ES-I3 (cell line): Measurements from ENCODE around the gene PMPCB.
A peak's percentile ranks its signal among the peaks of the same experiment; 100 is the strongest.
"Not testable (repeated sequence)": the region's sequence is repeated elsewhere in the genome, so short reads cannot be mapped to it uniquely, and the experiment has no call there.

ENCODE experiments used
- H3K36me3 ChIP-seq: 2 replicates; pipeline ENCODE4 v1.6.1; 2013; ENCODE audit warnings: mild to moderate bottlenecking, low read length, control low read depth, moderate library complexity; ENCODE audit not compliant: insufficient read depth
- H3K4me1 ChIP-seq: 2 replicates; pipeline ENCODE4 v1.6.1; 2013; ENCODE audit warnings: mild to moderate bottlenecking, control low read depth, low read length; ENCODE audit not compliant: insufficient read depth
- H3K9ac ChIP-seq: 2 replicates; pipeline ENCODE4 v1.6.1; 2013; ENCODE audit warnings: low read depth, mild to moderate bottlenecking, low read length, moderate library complexity
- H3K9me3 ChIP-seq: 2 replicates; pipeline ENCODE4 v1.6.1; 2013; ENCODE audit warnings: mild to moderate bottlenecking, low read length, moderate library complexity; ENCODE audit not compliant: control insufficient read depth, insufficient read depth

PMPCB gene

GRCh38 chr7:103296901-103297836 lies at the start of gene PMPCB:
TSS of gene PMPCB (plus strand) at chr7:103297435. CDS start at chr7:103297460, 25 bp downstream.
- H3K4me1 ChIP-seq: peaks cover 5% of the 10 kb centered on the region
- peaks cover 2% of the 10 kb centered on the region for H3K36me3 ChIP-seq
- peak within 1 kb of the TSS; percentile 66 for H3K9ac ChIP-seq
- H3K9me3 ChIP-seq: no peaks in the 10 kb centered on the region

- not testable (repeated sequence) for H3K9ac ChIP-seq, H3K4me1 ChIP-seq, H3K36me3 ChIP-seq, H3K9me3 ChIP-seq
Measured at GRCh38 chr7:103253699-103254506, 43.3 kb upstream of the PMPCB start.

GRCh38 chr7:103264054-103264453 lies 33.2 kb upstream of the PMPCB start:
- not testable (repeated sequence) for H3K9ac ChIP-seq, H3K4me1 ChIP-seq, H3K36me3 ChIP-seq, H3K9me3 ChIP-seq

GRCh38 chr7:103266229-103266628 lies 31.0 kb upstream of the PMPCB start:
- H3K36me3 ChIP-seq, H3K4me1 ChIP-seq, H3K9me3 ChIP-seq, H3K9ac ChIP-seq: not testable (repeated sequence)

- H3K4me1 ChIP-seq, H3K9ac ChIP-seq: not testable (repeated sequence)
Measured at GRCh38 chr7:103273374-103273773, 23.9 kb upstream of the PMPCB start.

GRCh38 chr7:103274867-103275266 lies 22.4 kb upstream of the PMPCB start:
- H3K36me3 ChIP-seq, H3K9ac ChIP-seq, H3K4me1 ChIP-seq, H3K9me3 ChIP-seq: not testable (repeated sequence)

More at GRCh38 chr7:103273374-103273773, 23.9 kb upstream of the PMPCB start:
- not testable (repeated sequence) for H3K36me3 ChIP-seq, H3K9me3 ChIP-seq

GRCh38 chr7:103278195-103278594 lies 19.0 kb upstream of the PMPCB start:
- not testable (repeated sequence) for H3K9me3 ChIP-seq, H3K36me3 ChIP-seq, H3K4me1 ChIP-seq, H3K9ac ChIP-seq

GRCh38 chr7:103279636-103279962 lies 17.6 kb upstream of the PMPCB start:
- H3K9ac ChIP-seq: peak overlapping the region; percentile 63; the same call in 1 of the 2 replicates
- H3K36me3 ChIP-seq, H3K9me3 ChIP-seq: not testable (repeated sequence)

GRCh38 chr7:103279963-103280802 lies 17.1 kb upstream of the PMPCB start:
- not testable (repeated sequence) for H3K4me1 ChIP-seq, H3K9me3 ChIP-seq, H3K36me3 ChIP-seq
- peak overlapping the region; percentile 63 for H3K9ac ChIP-seq

More at GRCh38 chr7:103279636-103279962, 17.6 kb upstream of the PMPCB start:
- not testable (repeated sequence) for H3K4me1 ChIP-seq

GRCh38 chr7:103280803-103281155 lies 16.5 kb upstream of the PMPCB start:
- H3K36me3 ChIP-seq, H3K9me3 ChIP-seq, H3K4me1 ChIP-seq: not testable (repeated sequence)
- peak overlapping the region; percentile 63; the same call in 1 of the 2 replicates for H3K9ac ChIP-seq

- H3K4me1 ChIP-seq, H3K36me3 ChIP-seq, H3K9me3 ChIP-seq, H3K9ac ChIP-seq: not testable (repeated sequence)
Measured at GRCh38 chr7:103282802-103283427, 14.3 kb upstream of the PMPCB start.

GRCh38 chr7:103292122-103292521 lies 5.1 kb upstream of the PMPCB start:
- Histone ChIP-seq H3K4me1 (no peaks in the 10 kb centered on the region), H3K9me3 (no peaks in the 10 kb centered on the region), H3K36me3 (no peaks in the 10 kb centered on the region), H3K9ac (no peak overlapping the region)

- peaks cover 2% of the 10 kb centered on the region; the same call in 1 of the 2 replicates for H3K4me1 ChIP-seq
- no peaks in the 10 kb centered on the region for H3K36me3 ChIP-seq
- no peaks in the 10 kb centered on the region for H3K9me3 ChIP-seq
- H3K9ac ChIP-seq: no peak overlapping the region
Measured at GRCh38 chr7:103293526-103293925, 3.7 kb upstream of the PMPCB start.

- no peaks in the 10 kb centered on the region for H3K9me3 ChIP-seq
- H3K4me1 ChIP-seq: peaks cover 5% of the 10 kb centered on the region
- H3K36me3 ChIP-seq: peaks cover 7% of the 10 kb centered on the region
- H3K9ac ChIP-seq: peak overlapping the region; percentile 66
Measured at GRCh38 chr7:103297837-103298179, 573 bp downstream of the PMPCB start.
